Activated CD8-positive, alpha-beta memory T cell treated with anti-CD3 and anti-CD28 coated beads for 48 hours (primary cell): Measurements from ENCODE around the gene CD40.

Experiments used
- DNase-seq, 3 experiments: peaks; one replicate each; pipeline ENCODE4 v3.0.0-alpha.2; 2020; ENCODE audit warnings: low read depth in 2 of 3, low spot score in 2 of 3

Gene CD40

GRCh38 chr20:46122516-46123481 lies 4.7 kb downstream of the CD40 start:
- no peak for DNase-seq

GRCh38 chr20:46123482-46124245 lies 5.5 kb downstream of the CD40 start:
- DNase-seq: no peak

GRCh38 chr20:46126440-46127056 lies 8.4 kb downstream of the CD40 start:
- DNase-seq: no peak

DNA sequence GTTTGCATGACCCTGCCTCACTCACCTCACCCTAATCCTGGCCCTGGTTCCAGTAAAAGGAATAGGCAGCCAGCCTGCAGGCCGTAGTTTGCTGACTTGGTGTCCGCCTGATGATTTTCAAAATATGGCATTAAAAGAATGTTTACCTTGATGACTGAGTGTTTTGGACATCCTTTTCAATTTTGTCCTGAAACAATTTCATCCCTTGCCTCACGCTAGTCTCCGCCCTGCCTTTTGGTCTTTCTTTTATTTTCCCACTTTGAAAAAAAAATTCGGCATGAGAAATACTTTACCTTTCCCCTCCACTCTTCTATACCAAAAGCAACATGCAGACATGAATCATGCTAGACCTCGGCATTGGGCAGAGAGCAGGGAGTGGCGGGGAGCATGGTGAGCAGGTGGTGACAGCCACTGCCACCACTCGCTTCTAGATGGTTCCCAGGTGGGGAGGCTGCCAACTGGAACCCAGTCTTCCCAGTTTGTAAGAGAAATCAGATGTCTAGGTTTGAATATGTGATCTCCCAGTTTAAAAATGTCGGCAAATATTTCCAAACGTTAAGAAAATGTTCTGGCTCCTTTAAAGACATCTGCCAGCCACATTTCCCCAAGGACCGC lies 9.4 kb downstream of the CD40 start:
- DNase-seq: no peak

- DNase-seq: no peak
Observed at GRCh38 chr20:46128310-46129151, 10.4 kb downstream of the CD40 start.

- DNase-seq: no peak
Observed at GRCh38 chr20:46129955-46130481, 11.9 kb downstream of the CD40 start.

- no peak for DNase-seq
Observed at GRCh38 chr20:46130534-46130933, 12.4 kb downstream of the CD40 start.

DNA sequence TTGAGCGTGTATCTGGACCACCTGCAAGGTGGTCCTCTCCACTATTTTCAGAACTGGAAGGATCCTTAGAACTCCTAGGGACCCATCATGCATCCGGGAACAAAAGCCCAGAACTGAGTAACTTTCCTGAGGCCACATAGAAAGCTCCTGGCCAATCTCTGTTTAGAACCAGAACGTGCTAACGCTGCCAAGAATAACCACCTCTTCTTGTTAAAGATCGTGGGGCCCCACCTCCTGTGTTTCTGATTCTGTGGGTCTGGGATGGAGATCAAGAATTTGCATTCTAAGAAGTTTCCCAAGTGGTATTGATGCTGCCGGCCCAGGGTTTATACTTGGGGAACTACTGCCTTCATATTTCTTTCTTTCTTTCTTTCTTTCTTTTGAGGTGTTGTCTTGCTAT lies 13.3 kb downstream of the CD40 start:
- DNase-seq: no peak

DNA sequence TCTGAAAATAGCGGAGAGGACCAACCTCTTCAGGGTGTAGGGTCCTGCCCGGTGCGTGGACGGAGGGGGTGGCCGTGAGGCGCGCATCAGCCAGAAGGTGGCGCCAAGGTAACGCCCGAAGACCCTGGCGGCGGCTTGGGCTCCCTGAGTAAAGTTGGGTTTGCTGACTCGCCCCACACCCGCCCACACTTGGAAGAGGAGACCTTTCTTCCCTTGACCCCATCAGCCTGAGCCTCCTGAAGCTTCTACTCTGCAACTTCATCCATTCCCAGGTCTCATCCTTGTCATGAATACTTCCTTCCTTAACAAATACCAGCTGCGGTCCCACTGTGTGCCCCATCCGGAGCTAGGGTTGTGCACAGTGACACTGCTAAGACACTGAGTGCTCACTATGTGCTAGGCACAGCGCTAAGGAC lies 14.6 kb downstream of the CD40 start:
- peak; percentile 31 to 50 (median 42) for DNase-seq

GRCh38 chr20:46133886-46134654 lies 16.0 kb downstream of the CD40 start:
- DNase-seq: no peak

DNA sequence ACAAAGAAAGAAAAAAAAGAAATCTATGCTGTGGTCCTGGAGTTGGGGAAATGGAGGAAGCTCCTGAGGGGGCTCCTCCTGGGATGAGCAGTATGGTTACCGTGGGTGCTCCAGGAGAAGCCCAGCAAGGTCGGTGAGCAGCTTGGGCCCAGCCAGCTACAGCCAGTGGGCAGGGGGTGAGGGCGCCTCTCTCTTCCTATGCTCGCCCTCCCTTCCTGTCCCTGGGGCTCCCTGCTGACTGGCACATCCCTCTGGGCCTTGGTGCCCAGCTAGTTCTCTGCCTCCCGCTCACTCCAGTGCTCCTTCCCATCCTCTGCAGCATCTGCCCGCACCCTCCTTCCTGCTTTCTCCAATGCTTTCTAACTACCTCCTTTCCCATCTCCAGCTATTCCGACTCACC lies 16.6 kb downstream of the CD40 start:
- no peak for DNase-seq

DNA sequence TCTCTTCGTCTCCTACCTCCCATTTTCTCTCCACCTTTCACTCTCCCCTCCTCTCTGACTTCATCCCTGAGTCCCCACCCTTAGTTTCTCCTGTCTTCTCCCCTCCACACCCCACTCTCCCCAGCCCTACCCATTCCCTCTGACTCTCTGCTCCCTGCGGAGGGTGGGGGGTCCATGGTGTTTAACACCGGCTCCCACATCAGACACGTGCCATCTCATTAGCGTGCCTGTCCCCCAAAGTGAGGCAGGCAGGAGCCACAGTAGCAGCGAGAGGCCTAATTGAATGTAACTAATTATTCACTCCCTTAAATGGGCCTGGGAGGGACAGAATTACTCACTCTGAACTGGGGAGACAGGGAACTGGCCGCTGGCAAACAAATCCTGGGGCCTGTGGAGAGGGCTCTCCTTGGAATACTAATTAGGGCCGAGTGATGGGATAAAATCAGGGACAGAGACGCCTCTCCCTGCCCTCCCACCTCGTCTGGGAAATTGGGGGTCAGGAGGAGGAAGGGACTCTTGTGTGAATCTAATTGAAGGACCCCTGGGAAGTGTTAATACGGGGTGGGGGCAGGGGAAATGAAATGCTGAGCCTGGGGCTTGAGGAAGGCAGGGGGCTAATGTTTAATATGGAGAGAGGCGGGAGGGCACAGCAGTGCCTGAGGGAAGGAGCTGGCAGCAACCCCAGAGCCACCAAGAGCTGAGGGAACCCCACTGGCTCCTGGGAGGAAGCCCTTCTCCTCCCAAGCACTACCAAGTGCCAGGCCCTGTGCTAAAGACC lies 17.9 kb downstream of the CD40 start:
- no peak for DNase-seq

DNA sequence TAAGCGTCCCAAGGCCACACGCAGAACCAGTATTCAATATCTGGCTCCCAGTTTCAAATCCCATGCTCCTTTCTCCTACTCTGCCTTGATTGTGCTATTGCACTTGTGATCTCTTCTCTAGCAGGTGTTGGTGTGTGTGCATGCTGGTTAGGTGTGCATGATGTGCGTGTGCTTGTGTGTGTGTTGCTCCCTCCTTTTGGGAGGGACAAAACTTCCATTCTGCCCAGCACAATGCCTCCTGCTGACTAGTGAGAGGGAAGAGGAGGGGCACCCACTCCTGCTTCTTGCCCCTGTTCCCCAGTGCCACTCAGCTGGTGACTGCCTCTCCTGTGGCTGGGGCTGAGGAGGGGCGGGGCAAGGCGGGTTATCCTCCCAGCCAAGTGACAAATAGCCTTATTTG lies 19.7 kb downstream of the CD40 start:
- DNase-seq: no peak

DNA sequence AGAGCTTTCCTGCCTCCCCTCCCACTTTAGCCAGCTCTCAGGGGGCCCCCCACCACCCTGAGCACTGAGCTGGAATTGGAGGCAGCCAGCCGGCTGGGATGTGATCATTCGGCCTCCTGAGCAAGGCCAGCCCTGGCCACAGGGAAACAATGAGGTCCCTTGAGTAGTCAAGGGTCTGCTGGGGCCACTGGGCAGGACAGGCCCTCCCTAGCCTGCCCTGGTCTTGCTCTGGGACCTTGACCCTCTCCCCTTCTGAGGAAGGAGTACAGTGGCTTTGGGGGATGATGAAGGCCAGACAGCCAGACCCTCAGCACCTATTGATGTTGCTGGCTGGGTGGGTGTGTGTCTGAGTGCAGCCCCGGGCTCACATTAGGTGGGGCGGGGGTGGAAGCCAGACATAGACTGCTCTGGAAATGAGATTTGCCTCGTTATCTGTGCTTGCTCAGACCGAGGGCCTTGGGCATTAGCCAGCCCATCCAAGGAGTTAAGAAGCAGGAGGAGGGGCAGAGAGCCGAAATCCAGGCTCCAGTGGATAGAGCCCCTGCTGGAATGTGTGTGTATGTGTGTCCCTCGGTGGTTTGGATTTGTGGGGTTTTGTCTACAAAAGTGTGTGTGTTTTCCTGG lies 21.3 kb downstream of the CD40 start:
- no peak for DNase-seq

GRCh38 chr20:46139908-46140482 lies 21.9 kb downstream of the CD40 start:
- DNase-seq: no peak

DNA sequence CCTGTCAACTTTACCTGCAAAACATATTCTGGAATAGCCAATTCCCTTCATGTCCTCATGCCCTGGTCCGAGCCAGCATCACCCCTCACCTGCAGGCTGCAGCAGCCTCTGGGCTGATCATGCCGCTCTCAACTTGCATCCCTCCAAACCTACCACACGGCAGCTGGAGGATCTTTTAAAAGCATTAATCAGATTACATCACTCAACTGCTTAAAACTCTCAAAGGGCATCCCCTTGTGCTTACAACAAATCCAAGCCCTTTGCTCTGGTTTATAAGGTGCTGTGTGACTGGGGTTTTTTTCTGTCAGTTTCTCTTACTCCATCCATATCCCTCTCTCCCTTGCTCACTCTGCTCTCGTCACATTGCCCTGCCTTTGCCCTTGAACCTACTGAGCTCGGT lies 24.0 kb downstream of the CD40 start:
- DNase-seq: no peak

- DNase-seq: no peak
Observed at GRCh38 chr20:46144432-46145025, 26.4 kb downstream of the CD40 start.
